Epithelial cell of esophagus (primary cell): ENCODE results near the gene ERO1A.
A peak's percentile ranks its signal among the peaks of the same experiment; 100 is the strongest.

Experiments
- DNase-seq: peaks from one replicate; pipeline ENCODE4 v3.0.0; 2010; ENCODE audit warnings: low read depth
- H3K4me3 ChIP-seq: 2 replicates; pipeline ENCODE4 v1.5.1; 2011; ENCODE audit warnings: mild to moderate bottlenecking, low read length, control low read depth
- CTCF ChIP-seq: IDR thresholded peaks from 2 replicates; pipeline ENCODE4 v1.5.1; 2011; ENCODE audit warnings: low read depth, mild to moderate bottlenecking, low read length, control low read depth, inconsistent platforms; ENCODE audit not compliant: insufficient read depth; ENCODE audit errors: missing control alignments

ERO1A gene

GRCh38 chr14:52695481-52696091 lies at the start of gene ERO1A:
ERO1A (minus strand) TSS chr14:52695558; CDS start chr14:52695481, 77 bp downstream.
- H3K4me3 ChIP-seq, result peak within 1 kb of the TSS; percentile 94
- TF ChIP-seq CTCF, result no peak
- DNase-seq, result peak; percentile 94

- DNase-seq, result no peak
- H3K4me3 ChIP-seq, result no peak overlapping the region
- no peak for TF ChIP-seq CTCF
Observed at GRCh38 chr14:52741865-52742264, 46.5 kb upstream of the ERO1A start.

- no peak for TF ChIP-seq CTCF
- no peak overlapping the region for H3K4me3 ChIP-seq
- DNase-seq, result no peak
Observed at GRCh38 chr14:52740751-52741150, 45.4 kb upstream of the ERO1A start.

- no peak for TF ChIP-seq CTCF
- no peak overlapping the region for H3K4me3 ChIP-seq
- no peak for DNase-seq
Observed at GRCh38 chr14:52738409-52738808, 43.1 kb upstream of the ERO1A start.

GRCh38 chr14:52735921-52736489 lies 40.6 kb upstream of the ERO1A start:
- no peak overlapping the region for H3K4me3 ChIP-seq
- DNase-seq, result no peak
- TF ChIP-seq CTCF, result no peak

GRCh38 chr14:52733824-52734223 lies 38.5 kb upstream of the ERO1A start:
- TF ChIP-seq CTCF, result no peak
- DNase-seq, result no peak
- H3K4me3 ChIP-seq, result no peak overlapping the region

- peak; percentile 29 for DNase-seq
- TF ChIP-seq CTCF, result no peak
- H3K4me3 ChIP-seq, result peak overlapping the region; percentile 92
Observed at GRCh38 chr14:52730709-52731111, 35.4 kb upstream of the ERO1A start.
